ENCODE results near the gene L2HGDH.
A peak's percentile ranks its signal among the peaks of the same experiment; 100 is the strongest.
"Not testable (repeated sequence)": the region's sequence is repeated elsewhere in the genome, so short reads cannot be mapped to it uniquely, and the experiment has no call there.

Gene L2HGDH

DNA sequence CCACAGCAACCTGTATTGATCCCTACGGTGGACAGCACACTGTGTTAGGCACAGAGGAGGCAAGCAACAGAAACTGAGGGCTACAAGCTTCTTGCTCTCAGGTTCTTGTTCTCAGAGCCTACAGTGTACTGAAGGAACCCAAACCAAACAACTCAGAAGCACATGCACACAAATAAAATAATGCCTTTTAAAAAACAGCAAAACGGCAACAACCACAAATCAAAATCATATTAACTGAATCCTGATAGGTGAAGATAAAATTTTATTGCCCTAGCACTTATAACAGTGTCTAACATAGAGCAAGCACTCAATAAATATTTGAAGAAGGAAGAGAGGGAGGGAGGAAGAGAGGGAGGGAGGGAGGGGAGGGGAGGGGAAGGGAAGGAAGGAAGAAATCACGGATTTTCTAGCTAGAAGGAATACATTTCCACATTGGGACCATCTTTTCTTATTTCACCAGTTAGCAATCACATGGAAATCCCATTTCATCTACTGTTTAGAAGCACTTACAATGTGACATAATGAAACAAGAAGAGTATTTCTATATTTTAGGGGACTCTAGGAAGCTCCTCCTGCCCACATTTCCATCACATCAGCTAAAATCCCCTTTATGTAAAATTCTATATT lies 27.3 kb upstream of the L2HGDH start:
- no peak for DNase-seq

- DNase-seq, result no peak
These were observed 26.6 kb upstream of the L2HGDH start for GRCh38 chr14:50338587-50338986.

GRCh38 chr14:50335989-50336824 lies 24.2 kb upstream of the L2HGDH start:
- peak; percentile 71 for DNase-seq

GRCh38 chr14:50335389-50335788 lies 23.4 kb upstream of the L2HGDH start:
- peak; percentile 82 for DNase-seq

DNA sequence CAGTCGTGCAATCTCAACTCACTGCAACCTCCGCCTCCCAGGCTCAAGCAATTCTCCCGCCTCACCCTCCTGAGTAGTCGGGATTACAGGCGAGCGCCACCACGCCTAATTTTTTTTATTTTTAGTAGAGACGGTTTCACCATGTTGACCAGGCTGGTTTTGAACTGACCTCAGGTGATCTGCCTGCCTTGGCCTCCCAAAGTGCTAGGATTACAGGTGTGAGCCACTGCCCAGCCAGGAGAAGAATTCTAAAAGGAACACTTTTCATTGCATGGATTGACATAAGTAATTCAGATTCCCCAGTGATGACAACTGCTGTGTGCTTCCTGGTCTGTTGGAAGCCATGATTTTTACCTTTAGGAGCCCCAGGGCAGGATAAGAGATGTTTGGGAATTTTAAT lies 22.2 kb upstream of the L2HGDH start:
- no peak for DNase-seq

GRCh38 chr14:50333014-50333509 lies 21.0 kb upstream of the L2HGDH start:
- DNase-seq, result no peak

DNA sequence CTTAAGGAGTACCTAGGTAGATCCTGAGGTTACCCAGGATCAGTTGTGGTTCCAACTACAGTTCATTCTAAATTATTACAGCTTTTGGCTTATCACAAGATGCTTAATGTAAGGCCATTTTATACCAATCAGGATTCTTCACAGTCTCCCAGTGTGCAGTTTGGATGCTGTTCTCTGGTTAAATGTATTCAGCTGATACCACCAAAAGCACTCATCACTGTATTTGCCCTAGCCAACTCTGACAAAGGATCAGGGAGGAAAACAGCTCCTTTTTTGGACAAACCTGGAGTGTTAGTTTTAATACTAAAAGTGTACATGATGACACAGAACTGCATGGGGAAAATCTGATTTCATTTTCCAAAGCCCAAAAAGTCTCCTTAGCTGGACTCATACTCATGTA lies 19.6 kb upstream of the L2HGDH start:
- DNase-seq, result no peak

GRCh38 chr14:50321009-50321660 lies 9.1 kb upstream of the L2HGDH start:
- DNase-seq, result peak; percentile 82

DNA sequence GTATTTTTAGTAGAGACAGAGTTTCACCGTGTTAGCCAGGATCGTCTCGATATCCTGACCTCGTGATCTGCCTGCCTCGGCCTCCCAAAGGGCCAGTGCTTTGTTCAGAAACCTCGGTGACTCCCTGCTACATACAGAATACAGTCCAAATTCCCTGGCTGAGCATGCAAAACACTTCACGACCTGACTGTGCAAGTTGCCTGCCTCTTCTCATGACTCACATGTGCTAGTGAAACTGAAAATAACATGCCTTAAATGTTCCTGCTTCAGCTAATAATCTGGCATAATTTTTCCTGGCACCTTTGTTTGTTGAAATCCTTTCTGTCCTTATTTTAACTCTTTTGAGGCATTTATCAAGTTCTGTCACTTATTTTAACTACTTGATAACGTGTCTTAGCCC lies 8.3 kb upstream of the L2HGDH start:
- no peak for DNase-seq

DNA sequence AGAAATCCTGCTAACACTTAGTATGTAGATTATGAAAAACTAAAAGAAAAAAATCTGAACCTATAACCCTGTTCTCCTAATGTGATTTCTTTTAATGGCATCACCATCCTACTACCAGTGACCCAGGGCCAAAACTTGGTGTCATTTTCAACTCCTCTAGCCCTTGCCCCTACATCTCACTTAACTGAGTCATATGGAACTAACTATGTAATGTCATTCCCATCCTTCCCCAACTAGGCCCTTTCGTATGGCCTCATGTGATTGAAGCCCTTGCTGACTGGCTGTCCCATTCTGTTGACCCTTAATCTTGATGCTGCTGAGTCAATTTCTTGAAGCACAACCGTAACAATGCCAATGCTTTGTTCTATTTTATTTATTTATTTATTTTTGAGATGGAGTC lies 7.7 kb upstream of the L2HGDH start:
- no peak for DNase-seq

DNA sequence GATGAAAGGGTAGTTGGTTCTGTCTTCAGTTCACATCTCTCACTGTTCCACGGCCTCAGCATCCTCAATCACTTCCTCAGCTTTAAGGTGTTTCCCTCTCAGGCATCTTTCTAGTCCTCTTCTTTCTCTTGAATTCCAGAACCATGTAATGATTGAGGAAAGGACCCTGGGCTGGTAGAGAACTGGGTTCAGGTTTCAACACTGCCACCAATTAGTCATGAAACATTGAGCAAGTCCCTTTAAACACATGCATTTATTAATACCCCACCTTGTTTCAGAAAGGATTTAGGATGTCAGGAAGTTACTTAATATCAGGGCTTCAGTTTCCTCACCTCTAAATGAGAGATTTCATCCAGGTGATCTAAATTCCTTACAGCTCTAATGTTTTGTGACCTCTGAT lies 7.3 kb upstream of the L2HGDH start:
- no peak for DNase-seq

DNA sequence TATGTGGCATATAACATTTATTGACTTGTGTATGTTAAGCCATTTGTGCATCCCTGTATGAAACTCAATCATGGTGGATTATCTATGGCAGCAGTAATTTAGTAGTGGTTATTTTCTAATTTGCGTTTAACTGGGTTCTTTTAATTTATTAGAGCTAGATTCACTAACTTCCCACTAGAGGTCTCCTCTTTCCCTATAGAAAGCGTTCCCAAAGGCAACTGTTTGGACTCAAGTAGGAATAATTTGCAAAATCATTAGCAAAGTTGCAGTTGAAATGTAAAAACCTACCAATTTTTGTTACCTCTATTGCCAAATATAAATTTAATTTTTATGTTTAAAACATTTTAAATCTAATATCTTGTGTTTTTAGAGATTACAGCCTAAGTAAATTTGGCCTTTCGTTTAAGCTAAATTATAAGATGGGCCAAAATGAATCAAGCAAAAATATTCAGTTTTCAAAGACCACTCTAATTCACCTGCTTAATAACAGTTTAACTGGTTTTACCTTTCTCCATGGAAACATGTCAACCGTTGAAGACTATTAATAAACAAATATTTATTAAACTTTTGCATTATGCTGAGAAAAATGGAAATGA lies 6.1 kb upstream of the L2HGDH start:
- no peak for DNase-seq

- DNase-seq, result not testable (repeated sequence)
These were observed 2.1 kb upstream of the L2HGDH start for GRCh38 chr14:50314098-50314497.

DNA sequence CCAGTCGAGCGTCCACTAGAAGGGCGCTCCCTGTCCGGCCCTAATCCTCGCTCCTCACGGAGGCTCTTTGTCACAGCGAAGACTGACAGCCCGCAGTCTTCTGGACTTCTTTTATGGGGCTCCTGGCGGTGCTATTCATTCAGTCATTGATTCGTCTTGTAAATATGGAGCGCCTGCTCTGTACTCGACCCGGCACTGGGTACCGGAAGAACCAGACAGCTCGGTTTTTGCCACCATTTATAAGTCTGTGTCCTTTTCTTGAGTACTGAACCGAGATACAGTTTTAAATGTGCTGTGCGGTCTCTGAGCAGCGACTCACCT lies 665 bp upstream of the L2HGDH start:
- no peak for DNase-seq

DNA sequence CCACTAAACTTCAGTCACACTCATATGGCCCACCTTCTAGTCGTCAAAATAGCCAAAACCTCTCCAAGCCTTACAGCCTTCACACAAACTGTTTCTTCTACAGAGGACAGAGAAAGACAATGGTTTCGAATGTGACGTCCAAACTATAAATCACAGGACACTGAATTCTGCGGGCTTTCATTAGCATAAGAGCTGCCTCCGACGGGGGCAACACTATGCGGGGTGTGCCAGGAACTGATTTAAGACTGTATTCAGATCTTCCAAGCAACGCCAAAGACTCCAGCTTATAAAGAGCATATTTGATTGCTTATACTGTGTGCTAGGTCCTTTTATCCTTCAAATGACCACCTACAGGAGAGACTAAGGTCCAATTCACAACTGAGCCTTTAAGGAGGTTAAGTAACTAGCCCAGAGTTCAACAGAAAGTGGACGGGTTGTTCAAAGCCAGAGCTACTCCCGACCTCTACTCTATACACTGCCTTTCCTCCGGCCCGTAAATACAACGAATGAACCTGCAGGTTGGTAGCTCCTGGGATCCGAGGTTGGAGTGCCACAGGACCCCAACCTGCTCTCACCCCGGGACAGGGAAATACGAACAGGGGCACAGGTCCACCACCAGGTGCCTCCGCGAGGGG lies 575 bp downstream of the L2HGDH start:
- DNase-seq, result no peak

GRCh38 chr14:50310445-50310844 lies 1.6 kb downstream of the L2HGDH start:
- DNase-seq, result no peak

GRCh38 chr14:50308363-50308915 lies 3.6 kb downstream of the L2HGDH start:
- DNase-seq, result no peak

GRCh38 chr14:50303744-50304471 lies 8.1 kb downstream of the L2HGDH start:
- peak; percentile 34 for DNase-seq

DNA sequence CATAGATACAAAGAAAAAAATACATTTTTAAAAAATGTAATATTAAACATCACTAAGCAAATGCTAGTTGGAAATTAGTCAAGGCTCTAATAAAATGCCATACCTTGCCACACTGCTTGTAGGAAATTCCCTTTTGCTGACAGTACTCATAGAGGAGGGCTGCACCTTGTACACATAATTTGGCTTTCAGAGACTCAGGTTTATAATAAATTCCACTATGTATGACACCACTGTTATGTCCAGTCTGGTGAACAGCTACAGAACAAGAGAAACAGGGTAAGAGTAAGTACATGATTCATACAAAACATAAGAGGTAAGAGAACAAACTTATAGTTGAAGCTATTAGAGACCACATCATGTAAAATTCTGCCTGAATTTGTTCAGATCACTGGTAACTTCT lies 10.1 kb downstream of the L2HGDH start:
- no peak for DNase-seq

- no peak for DNase-seq
These were observed 12.4 kb downstream of the L2HGDH start for GRCh38 chr14:50299585-50299984.

DNA sequence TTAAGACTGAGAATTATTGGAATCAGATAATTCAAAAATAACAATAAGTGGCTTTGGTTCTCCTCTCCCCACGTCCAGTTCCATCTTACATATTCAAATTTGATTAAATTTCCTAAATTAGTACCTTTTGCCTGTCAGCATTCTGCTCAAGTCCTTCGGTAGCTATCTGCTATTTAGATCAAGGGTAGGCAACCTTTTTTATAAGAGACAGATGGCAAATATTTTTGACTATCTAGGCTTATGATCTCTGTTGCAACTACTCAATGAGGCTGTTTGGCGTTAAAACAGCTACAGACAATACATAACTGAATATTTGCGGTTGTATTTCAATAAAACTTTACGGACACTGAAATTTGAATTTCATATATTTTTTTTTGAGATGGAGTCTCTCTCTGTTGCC lies 21.7 kb downstream of the L2HGDH start:
- DNase-seq, result no peak

GRCh38 chr14:50288146-50288545 lies 23.9 kb downstream of the L2HGDH start:
- DNase-seq, result no peak

All from femur (tissue), 1 donor.